Measurements from ENCODE around the gene CR1L. TPM values are rescaled to one million over a fixed set of nuclear protein-coding genes. Genes with fewer than 3 reads are reported as not detected.

The CR1L gene
- total RNA-seq, 1 donor from 2014 or later, result not detected

- H3K4me1 ChIP-seq, result no peaks in the 10 kb centered on the region
- no peaks in the 10 kb centered on the region for H3F3A ChIP-seq (ENCODE audit: low read depth)
- H2AFZ ChIP-seq (replicated peaks), result no peak overlapping the region
- no peak overlapping the region for H3K4me3 ChIP-seq
- H3K27me3 Mint-ChIP-seq (ENCODE audit: insufficient read depth, low read depth), result no peaks in the 10 kb centered on the region
- no peak overlapping the region for H3K27ac Mint-ChIP-seq
- no peak overlapping the region for H3K4me3 Mint-ChIP-seq
- H3K9ac ChIP-seq, result no peak overlapping the region
- H3K36me3 Mint-ChIP-seq, result no peaks in the 10 kb centered on the region
- H3K27ac ChIP-seq, result no peak overlapping the region
- H3K27me3 ChIP-seq, result no peaks in the 10 kb centered on the region
- no peaks in the 10 kb centered on the region for H3K36me3 ChIP-seq
- no peaks in the 10 kb centered on the region for H4K20me1 ChIP-seq (ENCODE audit: low read depth)
- TF ChIP-seq EZH2 (IDR thresholded peaks at IDR 0.05) (no peak), EZH2phosphoT487 (IDR thresholded peaks at IDR 0.05) (no peak)
- TF ChIP-seq, protein P1, sequence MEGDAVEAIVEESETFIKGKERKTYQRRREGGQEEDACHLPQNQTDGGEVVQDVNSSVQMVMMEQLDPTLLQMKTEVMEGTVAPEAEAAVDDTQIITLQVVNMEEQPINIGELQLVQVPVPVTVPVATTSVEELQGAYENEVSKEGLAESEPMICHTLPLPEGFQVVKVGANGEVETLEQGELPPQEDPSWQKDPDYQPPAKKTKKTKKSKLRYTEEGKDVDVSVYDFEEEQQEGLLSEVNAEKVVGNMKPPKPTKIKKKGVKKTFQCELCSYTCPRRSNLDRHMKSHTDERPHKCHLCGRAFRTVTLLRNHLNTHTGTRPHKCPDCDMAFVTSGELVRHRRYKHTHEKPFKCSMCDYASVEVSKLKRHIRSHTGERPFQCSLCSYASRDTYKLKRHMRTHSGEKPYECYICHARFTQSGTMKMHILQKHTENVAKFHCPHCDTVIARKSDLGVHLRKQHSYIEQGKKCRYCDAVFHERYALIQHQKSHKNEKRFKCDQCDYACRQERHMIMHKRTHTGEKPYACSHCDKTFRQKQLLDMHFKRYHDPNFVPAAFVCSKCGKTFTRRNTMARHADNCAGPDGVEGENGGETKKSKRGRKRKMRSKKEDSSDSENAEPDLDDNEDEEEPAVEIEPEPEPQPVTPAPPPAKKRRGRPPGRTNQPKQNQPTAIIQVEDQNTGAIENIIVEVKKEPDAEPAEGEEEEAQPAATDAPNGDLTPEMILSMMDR (IDR thresholded peaks at IDR 0.05), result no peak
- H3K9me3 ChIP-seq (ENCODE audit: low read depth), result no peaks in the 10 kb centered on the region
- H3K9me3 Mint-ChIP-seq, result peaks cover 17% of the 10 kb centered on the region
- no peaks in the 10 kb centered on the region for H3K4me1 Mint-ChIP-seq
- no peak overlapping the region for H3K4me2 ChIP-seq
- H3K79me2 ChIP-seq (ENCODE audit: low read depth), result no peaks in the 10 kb centered on the region
- no peak for DNase-seq (ENCODE audit: low spot score)
These were observed 21.4 kb downstream of the CR1L start for GRCh38 chr1:207666342-207666741.

DNA sequence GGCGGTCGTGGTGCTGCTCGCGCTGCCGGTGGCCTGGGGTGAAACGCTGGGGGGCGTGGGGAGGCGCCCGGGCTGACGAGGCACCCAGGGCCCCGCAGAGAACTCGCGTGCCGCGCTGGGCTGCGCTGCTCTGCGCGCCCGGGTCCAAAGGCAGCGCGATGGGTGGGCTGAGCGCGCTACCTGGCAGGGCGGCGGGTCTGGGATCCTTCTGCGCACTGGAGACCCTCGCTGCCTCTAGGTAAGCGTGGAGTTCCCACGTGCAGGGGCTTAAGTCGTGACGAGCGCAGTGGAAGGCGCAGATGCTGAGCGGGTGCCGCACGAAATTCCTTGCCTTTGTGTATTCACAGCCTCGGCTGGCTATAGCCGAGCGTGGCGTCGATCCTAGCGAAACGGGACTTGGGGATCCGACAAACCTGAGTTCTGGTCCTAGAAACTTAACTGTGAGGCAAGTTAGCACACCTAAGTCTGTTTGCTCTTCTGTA, 24.6 kb downstream of the CR1L start:
- no peak for DNase-seq (ENCODE audit: low spot score)
- no peak overlapping the region for H3K9ac ChIP-seq
- no peaks in the 10 kb centered on the region for H3K27me3 ChIP-seq
- H3K4me1 ChIP-seq, result no peaks in the 10 kb centered on the region
- no peaks in the 10 kb centered on the region for H3K36me3 ChIP-seq
- no peaks in the 10 kb centered on the region for H3K36me3 Mint-ChIP-seq
- H3K9me3 Mint-ChIP-seq, result peaks cover 6% of the 10 kb centered on the region
- H3K4me3 Mint-ChIP-seq, result no peak overlapping the region
- no peaks in the 10 kb centered on the region for H3K9me3 ChIP-seq (ENCODE audit: low read depth)
- H3F3A ChIP-seq (ENCODE audit: low read depth), result no peaks in the 10 kb centered on the region
- no peak overlapping the region for H3K27ac ChIP-seq
- H3K27ac Mint-ChIP-seq, result no peak overlapping the region
- H3K79me2 ChIP-seq (ENCODE audit: low read depth), result no peaks in the 10 kb centered on the region
- no peak for TF ChIP-seq EZH2 (IDR thresholded peaks at IDR 0.05)
- TF ChIP-seq, protein P1 (IDR thresholded peaks at IDR 0.05), result no peak
- no peak for TF ChIP-seq EZH2phosphoT487 (IDR thresholded peaks at IDR 0.05)
- H3K4me1 Mint-ChIP-seq, result no peaks in the 10 kb centered on the region
- H3K27me3 Mint-ChIP-seq (ENCODE audit: insufficient read depth, low read depth), result no peaks in the 10 kb centered on the region
- no peak overlapping the region for H3K4me2 ChIP-seq
- H4K20me1 ChIP-seq (ENCODE audit: low read depth), result no peaks in the 10 kb centered on the region
- H2AFZ ChIP-seq (replicated peaks), result no peak overlapping the region
- H3K4me3 ChIP-seq, result no peak overlapping the region

GRCh38 chr1:207670192-207670591, 25.3 kb downstream of the CR1L start:
- Mint-ChIP-seq H3K27me3 (ENCODE audit: insufficient read depth, low read depth) (no peaks in the 10 kb centered on the region), H3K36me3 (no peaks in the 10 kb centered on the region), H3K4me3 (no peak overlapping the region), H3K27ac (no peak overlapping the region), H3K4me1 (no peaks in the 10 kb centered on the region), H3K9me3 (peaks cover 6% of the 10 kb centered on the region)
- H3K4me1 ChIP-seq, result no peaks in the 10 kb centered on the region
- H3K27me3 ChIP-seq, result no peaks in the 10 kb centered on the region
- no peak for DNase-seq (ENCODE audit: low spot score)
- H3K9ac ChIP-seq, result no peak overlapping the region
- H3F3A ChIP-seq (ENCODE audit: low read depth), result no peaks in the 10 kb centered on the region
- no peak overlapping the region for H3K4me2 ChIP-seq
- H3K27ac ChIP-seq, result no peak overlapping the region
- H4K20me1 ChIP-seq (ENCODE audit: low read depth), result no peaks in the 10 kb centered on the region
- no peaks in the 10 kb centered on the region for H3K79me2 ChIP-seq (ENCODE audit: low read depth)
- no peak overlapping the region for H2AFZ ChIP-seq (replicated peaks)
- no peaks in the 10 kb centered on the region for H3K36me3 ChIP-seq
- H3K9me3 ChIP-seq (ENCODE audit: low read depth), result no peaks in the 10 kb centered on the region
- TF ChIP-seq EZH2phosphoT487 (IDR thresholded peaks at IDR 0.05), result no peak
- TF ChIP-seq EZH2 (IDR thresholded peaks at IDR 0.05), result no peak
- TF ChIP-seq, protein P1 (IDR thresholded peaks at IDR 0.05), result no peak
- H3K4me3 ChIP-seq, result no peak overlapping the region
